ENCODE data around the gene COMT.

- TF ChIP-seq POLR2A (IDR thresholded peaks at IDR 0.05) (no peak), CTCF (IDR thresholded peaks at IDR 0.05) (no peak)
Observed at GRCh38 chr22:19966908-19967750, 25.6 kb downstream of the COMT start.
